RWPE2 (cell line): ENCODE results near the gene GNMT.

ENCODE experiments used
- ATAC-seq: fragments of 200-7000 bp; cut with Tn5 transposase; 3 replicates; pipeline ENCODE4 v1.9.1; 2021; ENCODE audit warnings: low read depth
- DNase-seq: peaks from one replicate; pipeline ENCODE4 v3.0.0-alpha.2; 2020; ENCODE audit warnings: low spot score
- H3K27ac ChIP-seq: fragments of 450-650 bp; 2 replicates; pipeline ENCODE4 v1.5.1; 2017; ENCODE audit warnings: mild to moderate bottlenecking; ENCODE audit not compliant: poor library complexity, severe bottlenecking
- H3K27me3 ChIP-seq: fragments of 250-450 bp; sonication (Bioruptor Pico); 2 replicates; pipeline ENCODE4 v1.5.1; 2021; ENCODE audit warnings: mild to moderate bottlenecking, moderate library complexity; ENCODE audit not compliant: insufficient read depth, poor library complexity, severe bottlenecking
- H3K36me3 ChIP-seq: fragments of 250-450 bp; sonication (Bioruptor Pico); 2 replicates; pipeline ENCODE4 v1.5.1; 2020; ENCODE audit warnings: low read depth, mild to moderate bottlenecking, moderate library complexity
- H3K4me1 ChIP-seq: fragments of 250-450 bp; sonication (Bioruptor Pico); 2 replicates; pipeline ENCODE4 v1.5.1; 2021; ENCODE audit warnings: mild to moderate bottlenecking, moderate library complexity; ENCODE audit not compliant: insufficient read depth, poor library complexity, severe bottlenecking
- H3K4me3 ChIP-seq: fragments of 250-450 bp; sonication (Bioruptor Pico); 2 replicates; pipeline ENCODE4 v1.5.1; 2021; ENCODE audit warnings: mild to moderate bottlenecking, moderate library complexity; ENCODE audit not compliant: severe bottlenecking
- H3K9me3 ChIP-seq: fragments of 250-450 bp; sonication (Bioruptor Pico); 2 replicates; pipeline ENCODE4 v1.5.1; 2021; ENCODE audit warnings: mild to moderate bottlenecking, moderate library complexity; ENCODE audit not compliant: severe bottlenecking
- CTCF ChIP-seq: fragments of 450-650 bp; IDR thresholded peaks from one replicate; pipeline ENCODE4 v1.5.1; 2017; ENCODE audit warnings: mild to moderate bottlenecking, moderate library complexity; ENCODE audit not compliant: poor library complexity, severe bottlenecking

The GNMT gene

GRCh38 chr6:42937548-42938427 lies 22.8 kb upstream of the GNMT start:
- ATAC-seq (peak; percentile 49; the same call in 1 of the 3 replicates), DNase-seq (no peak)
- Histone ChIP-seq H3K4me3 (no peak overlapping the region), H3K4me1 (peaks cover 6% of the 10 kb centered on the region), H3K27ac (no peak overlapping the region), H3K9me3 (no peaks in the 10 kb centered on the region), H3K27me3 (no peaks in the 10 kb centered on the region), H3K36me3 (peaks cover 34% of the 10 kb centered on the region)
- TF ChIP-seq CTCF, result no peak

- ATAC-seq, result no peak
- no peak for DNase-seq
- H3K9me3 ChIP-seq, result no peaks in the 10 kb centered on the region
- H3K27ac ChIP-seq, result no peak overlapping the region
- no peaks in the 10 kb centered on the region for H3K27me3 ChIP-seq
- no peak for TF ChIP-seq CTCF
- H3K4me1 ChIP-seq, result peaks cover 2% of the 10 kb centered on the region
- H3K4me3 ChIP-seq, result no peak overlapping the region
- H3K36me3 ChIP-seq, result peaks cover 34% of the 10 kb centered on the region
Measured at GRCh38 chr6:42938428-42938796, 22.1 kb upstream of the GNMT start.

DNA sequence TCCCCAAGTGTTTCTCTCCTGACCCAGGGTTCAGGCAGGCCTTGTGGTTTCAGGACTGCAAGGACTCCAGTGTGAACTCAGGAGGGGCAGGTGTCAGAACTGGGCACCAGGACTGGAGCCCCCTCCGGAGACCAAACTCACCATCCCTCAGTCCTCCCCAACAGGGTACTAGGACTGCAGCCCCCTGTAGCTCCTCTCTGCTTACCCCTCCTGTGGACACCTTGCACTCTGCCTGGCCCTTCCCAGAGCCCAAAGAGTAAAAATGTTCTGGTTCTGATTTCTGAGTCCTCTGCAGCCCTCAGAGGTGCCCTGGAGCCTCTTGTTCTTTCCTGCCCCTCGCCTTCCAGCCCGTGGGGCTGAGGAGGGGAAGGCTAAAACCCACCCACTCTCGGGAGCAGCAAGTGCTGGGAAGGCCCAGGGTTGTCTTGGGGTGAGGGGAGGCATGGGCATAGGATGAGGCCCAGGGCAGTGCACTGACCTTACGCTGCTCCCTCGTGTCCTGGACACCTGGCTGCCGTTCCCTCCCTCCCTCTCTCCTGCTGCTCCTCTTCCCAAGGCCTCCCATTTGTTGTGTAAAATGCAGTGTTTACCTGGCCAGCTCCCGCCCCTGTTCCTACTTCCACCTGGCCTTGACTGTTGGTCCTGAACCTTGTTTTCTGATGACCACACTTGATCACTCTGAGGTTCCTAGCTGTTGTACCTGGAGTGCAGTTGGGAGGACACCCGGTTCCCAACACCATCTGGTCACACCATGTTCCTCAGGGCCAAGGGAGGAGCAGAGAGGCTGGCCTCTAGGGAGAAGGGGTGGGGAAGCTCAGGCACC lies 21.4 kb upstream of the GNMT start:
- ATAC-seq (no peak), DNase-seq (no peak)
- Histone ChIP-seq H3K4me1 (no peaks in the 10 kb centered on the region), H3K36me3 (peaks cover 30% of the 10 kb centered on the region), H3K27ac (no peak overlapping the region), H3K9me3 (no peaks in the 10 kb centered on the region), H3K27me3 (no peaks in the 10 kb centered on the region), H3K4me3 (no peak overlapping the region)
- TF ChIP-seq CTCF, result no peak

DNA sequence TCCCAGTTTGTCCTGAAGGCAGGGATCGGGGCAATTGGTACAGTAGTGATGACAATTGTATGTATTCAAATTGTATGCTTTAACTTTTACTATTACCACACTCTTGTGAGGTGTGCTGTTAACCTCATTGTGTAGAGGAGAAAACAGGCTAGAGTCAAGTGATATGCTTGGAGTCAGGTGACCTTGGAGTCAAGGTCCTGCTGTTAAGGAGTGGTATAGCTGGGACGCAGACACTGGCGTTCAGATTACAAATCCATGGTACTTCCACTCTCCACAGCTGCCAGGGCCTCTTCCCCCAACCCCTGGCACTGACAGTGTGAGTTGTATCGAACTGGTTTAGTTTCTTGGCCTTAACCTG lies 20.8 kb upstream of the GNMT start:
- Histone ChIP-seq H3K4me1 (no peaks in the 10 kb centered on the region), H3K27me3 (no peaks in the 10 kb centered on the region), H3K27ac (no peak overlapping the region), H3K9me3 (no peaks in the 10 kb centered on the region), H3K36me3 (peaks cover 24% of the 10 kb centered on the region), H3K4me3 (no peak overlapping the region)
- TF ChIP-seq CTCF, result no peak
- no peak for DNase-seq
- no peak for ATAC-seq
